Upper lobe of right lung (tissue), 1 donor: Measurements from ENCODE around the gene MDFIC2. TPM values are rescaled to one million over a fixed set of nuclear protein-coding genes. Genes with fewer than 3 reads are reported as not detected.

Experiments used
- ATAC-seq: fragments of 200-7000 bp; cut with Tn5 transposase; one replicate; pipeline ENCODE4 v1.9.1; 2020; ENCODE audit warnings: mild to moderate bottlenecking, moderate library complexity
- DNase-seq: peaks from one replicate; pipeline ENCODE4 v3.0.0-alpha.2; 2020
- H3K27ac ChIP-seq: fragments of 200-600 bp; one replicate; pipeline ENCODE4 v1.8.0; 2022
- H3K27me3 ChIP-seq: fragments of 200-600 bp; one replicate; pipeline ENCODE4 v1.8.0; 2022; ENCODE audit warnings: mild to moderate bottlenecking
- H3K36me3 ChIP-seq: fragments of 200-600 bp; one replicate; pipeline ENCODE4 v1.8.0; 2022
- H3K4me1 ChIP-seq: fragments of 200-600 bp; one replicate; pipeline ENCODE4 v1.8.0; 2022
- H3K4me3 ChIP-seq: fragments of 200-600 bp; one replicate; pipeline ENCODE4 v1.8.0; 2022; ENCODE audit warnings: mild to moderate bottlenecking
- H3K9me3 ChIP-seq: fragments of 200-600 bp; one replicate; pipeline ENCODE4 v1.8.0; 2022
- intact Hi-C: fragments of 100-400 bp; cut with DNase I; formaldehyde crosslinking; loops from one replicate; pipeline ENCODE4 v1.11.0; 2022
- total RNA-seq: library from RNA; stranded (reverse); fragmentation: NEBNext Ultra II Directional; extraction: Animal tissue kit (Norgen Biotek cat#: 25700); gene quantifications from one replicate; pipeline ENCODE4 v1.2.1, GENCODE V29; 2021
- TF ChIP-seq, protein P1 (sequence below): fragments of 200-600 bp; IDR thresholded peaks from one replicate; pipeline ENCODE4 v1.8.0; 2022; ENCODE audit warnings: antibody characterized with exemption
- donor health status: DM: no; HTN: yes; CAD: no; lungs with severe emphysema.

MDFIC2 gene
- total RNA-seq, 1 donor from 2014 or later: not detected

DNA sequence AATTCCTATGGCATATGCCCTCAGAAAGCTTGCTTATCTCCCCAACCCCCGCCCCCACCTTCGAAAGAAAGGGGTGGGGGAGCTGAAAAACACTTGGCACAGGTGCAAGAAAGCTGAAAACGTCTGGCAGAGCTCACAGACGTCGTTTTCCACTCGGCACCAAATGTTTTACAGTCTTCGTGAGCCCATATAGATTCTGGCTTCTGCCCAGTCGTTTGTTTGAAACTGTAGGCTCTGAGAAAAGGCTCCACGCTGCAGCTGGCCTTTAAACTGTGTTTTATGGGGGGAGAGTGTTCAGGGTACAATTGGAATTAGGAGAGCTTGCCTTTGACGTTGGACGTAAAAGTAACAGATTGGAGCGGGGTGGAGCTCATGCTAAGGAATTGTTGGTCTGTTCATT lies 130.3 kb downstream of the MDFIC2 start:
- Histone ChIP-seq H3K4me3 (no peak overlapping the region), H3K36me3 (no peaks in the 10 kb centered on the region), H3K27me3 (peaks cover 15% of the 10 kb centered on the region), H3K27ac (no peak overlapping the region), H3K4me1 (no peaks in the 10 kb centered on the region), H3K9me3 (no peaks in the 10 kb centered on the region)
- no peak for DNase-seq
- TF ChIP-seq, protein P1, sequence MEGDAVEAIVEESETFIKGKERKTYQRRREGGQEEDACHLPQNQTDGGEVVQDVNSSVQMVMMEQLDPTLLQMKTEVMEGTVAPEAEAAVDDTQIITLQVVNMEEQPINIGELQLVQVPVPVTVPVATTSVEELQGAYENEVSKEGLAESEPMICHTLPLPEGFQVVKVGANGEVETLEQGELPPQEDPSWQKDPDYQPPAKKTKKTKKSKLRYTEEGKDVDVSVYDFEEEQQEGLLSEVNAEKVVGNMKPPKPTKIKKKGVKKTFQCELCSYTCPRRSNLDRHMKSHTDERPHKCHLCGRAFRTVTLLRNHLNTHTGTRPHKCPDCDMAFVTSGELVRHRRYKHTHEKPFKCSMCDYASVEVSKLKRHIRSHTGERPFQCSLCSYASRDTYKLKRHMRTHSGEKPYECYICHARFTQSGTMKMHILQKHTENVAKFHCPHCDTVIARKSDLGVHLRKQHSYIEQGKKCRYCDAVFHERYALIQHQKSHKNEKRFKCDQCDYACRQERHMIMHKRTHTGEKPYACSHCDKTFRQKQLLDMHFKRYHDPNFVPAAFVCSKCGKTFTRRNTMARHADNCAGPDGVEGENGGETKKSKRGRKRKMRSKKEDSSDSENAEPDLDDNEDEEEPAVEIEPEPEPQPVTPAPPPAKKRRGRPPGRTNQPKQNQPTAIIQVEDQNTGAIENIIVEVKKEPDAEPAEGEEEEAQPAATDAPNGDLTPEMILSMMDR: no peak
- intact Hi-C loops: no loop called here
- ATAC-seq: no peak

DNA sequence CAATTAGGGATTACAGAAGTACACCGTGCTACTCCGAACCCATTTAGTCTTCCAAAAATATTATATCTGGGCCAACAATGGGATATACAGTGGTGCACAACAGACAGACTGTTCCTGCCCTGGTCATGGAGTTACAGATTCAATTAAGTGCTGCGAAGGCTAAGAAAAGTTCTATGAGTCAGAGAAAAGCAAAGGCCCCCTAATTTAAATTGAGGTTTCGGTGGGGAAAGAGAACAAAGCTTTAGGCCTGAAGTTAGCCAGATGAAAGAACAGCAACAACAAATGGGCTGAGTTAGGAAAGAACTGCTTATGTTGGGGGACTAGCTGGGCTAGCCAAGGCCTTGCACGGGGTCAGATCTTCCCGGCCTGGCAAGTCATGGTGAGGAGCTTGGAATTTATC lies 131.8 kb downstream of the MDFIC2 start:
- H3K4me1 ChIP-seq: no peaks in the 10 kb centered on the region
- DNase-seq: no peak
- H3K27ac ChIP-seq: no peak overlapping the region
- H3K4me3 ChIP-seq: no peak overlapping the region
- intact Hi-C loops: no loop called here
- H3K36me3 ChIP-seq: no peaks in the 10 kb centered on the region
- ATAC-seq: no peak
- H3K27me3 ChIP-seq: peaks cover 15% of the 10 kb centered on the region
- H3K9me3 ChIP-seq: no peaks in the 10 kb centered on the region
- TF ChIP-seq, protein P1: no peak

DNA sequence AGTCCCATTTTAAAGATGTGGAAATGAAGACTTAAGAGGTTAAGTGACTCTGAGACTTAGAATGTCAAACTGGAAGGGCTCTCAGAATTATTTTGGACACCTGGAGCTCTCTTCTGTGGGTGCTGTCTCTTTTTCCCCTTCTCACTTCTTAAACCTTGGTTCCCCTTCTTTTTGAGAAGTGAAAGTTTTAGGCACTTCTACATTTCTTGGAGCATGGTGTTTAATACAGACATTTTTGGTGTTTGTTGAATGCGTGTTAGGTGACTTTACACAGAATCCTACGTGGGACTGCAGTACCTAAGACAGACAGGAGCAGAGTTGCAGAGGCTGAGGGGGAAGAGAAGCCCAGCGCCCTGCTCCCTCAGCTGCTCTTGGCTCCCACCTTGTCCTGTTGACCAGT lies 133.3 kb downstream of the MDFIC2 start:
- no peak for ATAC-seq
- intact Hi-C loops: no loop called here
- Histone ChIP-seq H3K9me3 (no peaks in the 10 kb centered on the region), H3K36me3 (no peaks in the 10 kb centered on the region), H3K4me3 (no peak overlapping the region), H3K4me1 (no peaks in the 10 kb centered on the region), H3K27ac (no peak overlapping the region), H3K27me3 (peaks cover 11% of the 10 kb centered on the region)
- TF ChIP-seq, protein P1: no peak
- no peak for DNase-seq

DNA sequence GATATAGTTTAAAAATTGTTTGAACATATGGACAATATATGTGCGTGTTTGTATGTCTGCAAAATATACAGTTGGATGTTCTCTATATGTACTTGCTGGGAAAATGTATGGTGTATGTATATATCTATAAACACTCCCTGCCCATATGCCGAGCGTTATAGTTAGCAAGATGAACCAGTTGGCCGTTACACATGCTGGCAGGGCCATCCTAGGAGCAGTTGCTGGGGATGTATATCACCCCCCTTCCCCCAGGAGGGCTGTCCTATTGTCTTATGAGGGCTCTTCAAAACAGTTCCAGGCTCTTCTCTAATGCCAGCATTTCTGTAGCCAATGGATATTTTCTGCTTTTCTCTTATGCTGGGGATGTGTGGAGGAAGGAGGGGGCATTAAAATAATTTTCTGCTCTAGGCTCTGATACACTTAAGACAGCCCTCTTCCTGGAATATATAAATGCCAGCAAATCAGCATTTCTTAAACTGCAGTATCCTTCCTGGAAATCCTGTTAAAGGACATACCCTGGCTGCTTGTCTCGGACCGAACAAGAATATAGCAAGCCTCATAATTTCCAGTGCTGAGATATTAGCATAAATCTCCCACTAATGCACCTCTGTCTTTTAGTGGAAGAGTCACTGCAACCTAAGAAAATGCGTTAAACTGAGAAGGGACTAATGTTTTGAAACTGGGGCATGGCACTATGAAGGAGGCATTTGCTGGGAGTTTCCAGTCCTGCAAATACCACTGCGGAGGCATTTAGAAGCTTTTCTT lies 134.4 kb downstream of the MDFIC2 start:
- Histone ChIP-seq H3K4me1 (no peaks in the 10 kb centered on the region), H3K27ac (no peak overlapping the region), H3K4me3 (no peak overlapping the region), H3K36me3 (no peaks in the 10 kb centered on the region), H3K27me3 (peaks cover 9% of the 10 kb centered on the region), H3K9me3 (no peaks in the 10 kb centered on the region)
- ATAC-seq (no peak), DNase-seq (no peak)
- TF ChIP-seq, protein P1: no peak
- intact Hi-C loops: no loop called here

DNA sequence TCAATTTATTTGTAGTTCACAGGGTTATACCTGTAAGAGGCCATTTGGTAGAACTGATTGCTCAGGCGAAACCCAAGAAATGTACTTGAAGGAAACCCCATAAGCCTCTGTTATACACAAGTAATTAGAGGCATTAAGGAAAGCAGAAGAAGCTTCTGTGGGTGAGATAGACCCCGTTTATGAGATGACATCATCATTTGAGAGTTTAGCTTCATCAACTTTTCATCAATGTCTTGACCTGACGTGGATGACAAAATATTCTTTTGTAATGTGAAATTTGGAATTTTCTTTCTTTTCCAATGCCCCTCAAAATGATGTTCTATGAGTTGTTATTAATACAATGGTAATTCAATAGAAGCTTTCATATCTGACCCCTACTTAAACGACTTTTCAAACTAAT lies 136.2 kb downstream of the MDFIC2 start:
- Histone ChIP-seq H3K27ac (no peak overlapping the region), H3K36me3 (no peaks in the 10 kb centered on the region), H3K4me1 (no peaks in the 10 kb centered on the region), H3K4me3 (no peak overlapping the region), H3K9me3 (no peaks in the 10 kb centered on the region), H3K27me3 (no peaks in the 10 kb centered on the region)
- no peak for ATAC-seq
- no peak for DNase-seq
- TF ChIP-seq, protein P1: no peak
- intact Hi-C loops: no loop called here

DNA sequence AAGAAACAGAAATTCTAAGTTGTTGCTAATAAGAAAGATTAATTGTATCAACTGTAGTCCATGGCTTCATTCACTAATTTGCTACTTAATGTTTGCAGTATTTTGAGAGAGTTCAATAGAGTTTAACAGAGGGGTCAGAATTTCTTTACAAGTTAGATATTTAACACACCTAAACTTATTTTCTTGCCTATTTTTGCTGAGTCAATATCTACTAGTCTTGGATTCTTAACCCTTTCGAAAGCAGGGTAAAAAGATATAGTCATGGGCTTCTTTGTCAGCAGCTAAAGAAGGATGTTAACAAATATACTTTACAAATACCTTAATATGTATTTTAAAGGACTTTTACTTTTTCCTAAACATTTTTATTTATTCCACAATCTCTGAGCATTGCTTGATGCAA lies 155.6 kb downstream of the MDFIC2 start:
- DNase-seq (no peak), ATAC-seq (no peak)
- Histone ChIP-seq H3K4me3 (no peak overlapping the region), H3K36me3 (no peaks in the 10 kb centered on the region), H3K4me1 (no peaks in the 10 kb centered on the region), H3K27ac (no peak overlapping the region), H3K27me3 (no peaks in the 10 kb centered on the region), H3K9me3 (no peaks in the 10 kb centered on the region)
- TF ChIP-seq, protein P1: no peak
- intact Hi-C loops: no loop called here
